Osteoblast (primary cell): ENCODE results near the gene EME1. TPM values are rescaled to one million over a fixed set of nuclear protein-coding genes. Genes with fewer than 3 reads are reported as not detected.

Experiments used
- DNase-seq: peaks from one replicate; pipeline ENCODE4 v3.0.0; 2011; ENCODE audit warnings: low spot score, mixed read lengths; ENCODE audit not compliant: insufficient read length; ENCODE audit errors: missing footprints
- H2AFZ ChIP-seq: 2 replicates; pipeline ENCODE4 v1.6.0; 2011; ENCODE audit warnings: mild to moderate bottlenecking, low read length
- H3K27ac ChIP-seq: 2 replicates; pipeline ENCODE4 v1.5.1; 2011; ENCODE audit warnings: mild to moderate bottlenecking, low read depth, low read length, moderate library complexity
- H3K27me3 ChIP-seq: 2 replicates; pipeline ENCODE4 v1.6.0; 2012; ENCODE audit warnings: mild to moderate bottlenecking, control low read depth, inconsistent platforms, low read length, moderate library complexity; ENCODE audit not compliant: insufficient read depth
- H3K36me3 ChIP-seq: 2 replicates; pipeline ENCODE4 v1.5.1; 2011; ENCODE audit warnings: mild to moderate bottlenecking, low read length, control low read depth, moderate library complexity; ENCODE audit not compliant: insufficient read depth
- H3K4me1 ChIP-seq: 2 replicates; pipeline ENCODE4 v1.5.1; 2011; ENCODE audit warnings: mild to moderate bottlenecking, low read length, control low read depth, moderate library complexity; ENCODE audit not compliant: insufficient read depth
- H3K4me2 ChIP-seq: 2 replicates; pipeline ENCODE4 v1.6.0; 2011; ENCODE audit warnings: mild to moderate bottlenecking, low read length; ENCODE audit not compliant: insufficient read depth
- H3K4me3 ChIP-seq: fragments of 200-600 bp; sonication (generic); 3 replicates; pipeline ENCODE4 v1.5.1; 2012; ENCODE audit warnings: mild to moderate bottlenecking, low read length, inconsistent platforms; ENCODE audit not compliant: insufficient read depth
- H3K79me2 ChIP-seq: 2 replicates; pipeline ENCODE4 v1.6.0; 2012; ENCODE audit warnings: mild to moderate bottlenecking, low read length, control low read depth, inconsistent platforms; ENCODE audit not compliant: insufficient read depth
- H3K9me3 ChIP-seq: 2 replicates; pipeline ENCODE4 v1.5.1; 2011; ENCODE audit warnings: low read depth, low read length, control low read depth
- H4K20me1 ChIP-seq: 2 replicates; pipeline ENCODE4 v1.6.0; 2012; ENCODE audit warnings: mild to moderate bottlenecking, low read length, control low read depth; ENCODE audit not compliant: insufficient read depth
- CTCF ChIP-seq: IDR thresholded peaks from 2 replicates; pipeline ENCODE4 v1.5.1; 2011; ENCODE audit warnings: mild to moderate bottlenecking, low read depth, low read length, moderate library complexity; ENCODE audit errors: extremely low read depth
- total RNA-seq: library from RNA; depleted of rRNA; stranded (reverse); fragments of >200 nt; gene quantifications from 2 replicates; pipeline ENCODE4 v1.2.3, GENCODE V29; 2012

Gene EME1
- total RNA-seq, 1 donor, result 0.72 TPM

- Histone ChIP-seq H3K36me3 (peaks cover 60% of the 10 kb centered on the region), H3K27ac (no peak overlapping the region), H3K4me3 (no peak overlapping the region), H3K4me1 (peaks cover 5% of the 10 kb centered on the region), H3K4me2 (no peak overlapping the region), H4K20me1 (peaks cover 19% of the 10 kb centered on the region), H2AFZ (no peak overlapping the region), H3K9me3 (no peaks in the 10 kb centered on the region), H3K79me2 (peaks cover 3% of the 10 kb centered on the region), H3K27me3 (no peaks in the 10 kb centered on the region)
- TF ChIP-seq CTCF, result peak; percentile 13
- DNase-seq, result no peak
Measured at GRCh38 chr17:50380369-50381259, 7.6 kb downstream of the EME1 start.

GRCh38 chr17:50381260-50381815 lies 8.3 kb downstream of the EME1 start:
- Histone ChIP-seq H3K4me1 (peaks cover 5% of the 10 kb centered on the region), H3K4me3 (no peak overlapping the region), H3K27me3 (no peaks in the 10 kb centered on the region), H2AFZ (no peak overlapping the region), H3K36me3 (peaks cover 67% of the 10 kb centered on the region), H3K27ac (no peak overlapping the region), H3K79me2 (peaks cover 3% of the 10 kb centered on the region), H4K20me1 (peaks cover 23% of the 10 kb centered on the region), H3K9me3 (no peaks in the 10 kb centered on the region), H3K4me2 (no peak overlapping the region)
- no peak for DNase-seq
- TF ChIP-seq CTCF, result no peak

- no peak for DNase-seq
- H2AFZ ChIP-seq, result no peak overlapping the region
- peaks cover 6% of the 10 kb centered on the region for H3K79me2 ChIP-seq
- no peak overlapping the region for H3K4me2 ChIP-seq
- no peak for TF ChIP-seq CTCF
- peaks cover 73% of the 10 kb centered on the region for H3K36me3 ChIP-seq
- peaks cover 5% of the 10 kb centered on the region for H3K4me1 ChIP-seq
- H3K27me3 ChIP-seq, result no peaks in the 10 kb centered on the region
- peaks cover 28% of the 10 kb centered on the region for H4K20me1 ChIP-seq
- H3K9me3 ChIP-seq, result no peaks in the 10 kb centered on the region
- H3K27ac ChIP-seq, result no peak overlapping the region
- no peak overlapping the region for H3K4me3 ChIP-seq
Measured at GRCh38 chr17:50381920-50382319, 8.9 kb downstream of the EME1 start.

GRCh38 chr17:50382931-50383330 lies 9.9 kb downstream of the EME1 start:
- no peak for DNase-seq
- H3K27me3 ChIP-seq, result no peaks in the 10 kb centered on the region
- peaks cover 34% of the 10 kb centered on the region for H4K20me1 ChIP-seq
- H3K4me1 ChIP-seq, result peaks cover 5% of the 10 kb centered on the region
- H3K27ac ChIP-seq, result no peak overlapping the region
- no peak overlapping the region for H3K4me3 ChIP-seq
- H2AFZ ChIP-seq, result no peak overlapping the region
- H3K9me3 ChIP-seq, result no peaks in the 10 kb centered on the region
- no peak overlapping the region for H3K4me2 ChIP-seq
- H3K79me2 ChIP-seq, result peaks cover 14% of the 10 kb centered on the region
- peaks cover 83% of the 10 kb centered on the region for H3K36me3 ChIP-seq
- TF ChIP-seq CTCF, result no peak
